ENCODE results near the gene TTLL4.

DNA sequence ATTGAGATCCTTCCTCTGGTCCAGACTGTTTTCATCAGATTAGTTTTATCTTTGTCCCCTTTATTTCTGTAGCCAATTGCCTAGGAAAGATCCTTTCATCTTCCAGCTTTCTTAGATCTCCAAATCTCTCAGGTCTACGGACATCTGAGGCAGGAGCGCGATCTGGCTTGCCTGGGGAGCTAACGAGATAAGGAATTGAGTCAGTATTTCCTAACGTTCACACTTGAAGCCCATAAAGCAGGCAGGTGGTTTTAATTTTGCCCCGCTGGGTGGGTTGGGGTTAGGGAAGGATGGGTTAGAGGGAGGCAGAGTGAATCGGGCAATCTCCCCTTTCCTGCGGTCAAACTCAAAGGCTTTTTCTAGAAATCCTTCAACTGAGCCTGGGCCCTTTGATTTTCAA, 727 bp upstream of the TTLL4 start:
- TF ChIP-seq, protein P1, sequence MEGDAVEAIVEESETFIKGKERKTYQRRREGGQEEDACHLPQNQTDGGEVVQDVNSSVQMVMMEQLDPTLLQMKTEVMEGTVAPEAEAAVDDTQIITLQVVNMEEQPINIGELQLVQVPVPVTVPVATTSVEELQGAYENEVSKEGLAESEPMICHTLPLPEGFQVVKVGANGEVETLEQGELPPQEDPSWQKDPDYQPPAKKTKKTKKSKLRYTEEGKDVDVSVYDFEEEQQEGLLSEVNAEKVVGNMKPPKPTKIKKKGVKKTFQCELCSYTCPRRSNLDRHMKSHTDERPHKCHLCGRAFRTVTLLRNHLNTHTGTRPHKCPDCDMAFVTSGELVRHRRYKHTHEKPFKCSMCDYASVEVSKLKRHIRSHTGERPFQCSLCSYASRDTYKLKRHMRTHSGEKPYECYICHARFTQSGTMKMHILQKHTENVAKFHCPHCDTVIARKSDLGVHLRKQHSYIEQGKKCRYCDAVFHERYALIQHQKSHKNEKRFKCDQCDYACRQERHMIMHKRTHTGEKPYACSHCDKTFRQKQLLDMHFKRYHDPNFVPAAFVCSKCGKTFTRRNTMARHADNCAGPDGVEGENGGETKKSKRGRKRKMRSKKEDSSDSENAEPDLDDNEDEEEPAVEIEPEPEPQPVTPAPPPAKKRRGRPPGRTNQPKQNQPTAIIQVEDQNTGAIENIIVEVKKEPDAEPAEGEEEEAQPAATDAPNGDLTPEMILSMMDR (conservative IDR thresholded peaks at IDR 0.05; ENCODE audit: low read length) = no peak
- no peak for TF ChIP-seq EZH2phosphoT487 (IDR thresholded peaks at IDR 0.05; ENCODE audit: borderline replicate concordance)

All from Loucy (cell line).